NT2/D1 (cell line): Measurements from ENCODE around the gene ANKRD31.
"Not testable (repeated sequence)": the region's sequence is repeated elsewhere in the genome, so short reads cannot be mapped to it uniquely, and the experiment has no call there.

Experiments
- DNase-seq: peaks from one replicate; pipeline ENCODE4 v3.0.0-alpha.2; 2011; ENCODE audit warnings: low read depth, low spot score
- H3K27me3 ChIP-seq: 2 replicates; pipeline ENCODE4 v1.6.0; 2011; ENCODE audit warnings: mild to moderate bottlenecking; ENCODE audit not compliant: insufficient read length, insufficient read depth
- H3K36me3 ChIP-seq: 2 replicates; pipeline ENCODE4 v1.6.1; 2011; ENCODE audit warnings: mild to moderate bottlenecking, low read length, mixed read lengths; ENCODE audit not compliant: insufficient read depth, insufficient read length
- H3K4me1 ChIP-seq: 2 replicates; pipeline ENCODE4 v1.5.1; 2011; ENCODE audit not compliant: insufficient read depth, insufficient read length
- H3K4me3 ChIP-seq: 2 replicates; pipeline ENCODE4 v1.5.1; 2011; ENCODE audit warnings: low read depth; ENCODE audit not compliant: insufficient read length
- H3K9ac ChIP-seq: 2 replicates; pipeline ENCODE4 v1.6.0; 2011; ENCODE audit warnings: low read depth; ENCODE audit not compliant: insufficient read length
- H3K9me3 ChIP-seq: 2 replicates; pipeline ENCODE4 v1.5.1; 2011; ENCODE audit warnings: mild to moderate bottlenecking, low read length; ENCODE audit not compliant: insufficient read depth
- SUZ12 ChIP-seq: IDR thresholded peaks from 2 replicates; pipeline ENCODE4 v1.6.1; 2011; ENCODE audit not compliant: insufficient read length, insufficient read depth; ENCODE audit errors: extremely low read depth
- YY1 ChIP-seq: IDR thresholded peaks from 2 replicates; pipeline ENCODE4 v1.6.1; 2011; ENCODE audit not compliant: insufficient read length, insufficient read depth
- ZNF274 ChIP-seq: IDR thresholded peaks from 2 replicates; pipeline ENCODE4 v1.6.1; 2011; ENCODE audit warnings: mild to moderate bottlenecking, low read depth, low read length

ANKRD31 gene

DNA sequence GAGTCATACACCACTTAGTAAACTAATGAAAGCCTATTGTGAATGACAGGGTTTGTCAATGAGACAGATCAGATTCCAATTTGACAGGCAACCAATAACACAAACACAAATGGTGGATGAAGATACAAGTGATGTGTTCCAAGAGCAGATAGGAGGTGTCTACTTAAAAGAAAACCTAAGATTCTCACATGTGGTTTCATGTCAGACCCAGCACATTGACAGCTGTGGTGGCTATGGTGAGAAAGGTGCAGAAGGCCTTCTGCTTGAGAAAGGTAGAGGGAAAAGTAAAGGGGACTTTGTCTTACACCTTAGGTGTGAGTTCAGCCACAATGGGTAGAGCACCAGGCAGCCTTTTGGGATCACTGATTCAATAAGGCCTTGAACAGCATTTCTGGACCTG lies 11.2 kb downstream of the ANKRD31 start:
- Histone ChIP-seq H3K4me3 (no peak overlapping the region), H3K9me3 (no peaks in the 10 kb centered on the region), H3K4me1 (no peaks in the 10 kb centered on the region), H3K27me3 (no peaks in the 10 kb centered on the region), H3K36me3 (no peaks in the 10 kb centered on the region), H3K9ac (no peak overlapping the region)
- no peak for DNase-seq
- no peak for TF ChIP-seq YY1
- no peak for TF ChIP-seq SUZ12
- no peak for TF ChIP-seq ZNF274

DNA sequence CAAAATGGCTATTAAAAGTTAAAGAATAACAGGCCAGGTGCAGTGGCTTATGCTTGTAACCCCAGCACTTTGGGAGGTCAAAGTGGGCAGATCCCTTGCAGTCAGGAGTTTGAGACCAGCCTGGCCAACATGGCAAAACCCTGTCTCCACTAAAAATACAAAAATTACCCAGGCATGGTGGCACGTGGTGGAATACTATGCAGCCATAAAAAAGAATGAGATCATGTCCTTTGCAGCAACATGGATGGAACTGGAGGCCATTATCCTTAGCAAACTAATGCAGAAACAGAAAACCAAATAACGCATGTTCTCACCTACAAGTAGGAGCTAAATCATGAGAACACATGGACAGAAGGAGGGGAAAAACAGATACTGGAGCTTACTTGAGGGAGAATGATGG lies 15.9 kb downstream of the ANKRD31 start:
- not testable (repeated sequence) for H3K4me3 ChIP-seq, DNase-seq, H3K27me3 ChIP-seq, H3K4me1 ChIP-seq, H3K9ac ChIP-seq, H3K36me3 ChIP-seq
- H3K9me3 ChIP-seq: peaks cover 13% of the 10 kb centered on the region; the same call in 1 of the 2 replicates

DNA sequence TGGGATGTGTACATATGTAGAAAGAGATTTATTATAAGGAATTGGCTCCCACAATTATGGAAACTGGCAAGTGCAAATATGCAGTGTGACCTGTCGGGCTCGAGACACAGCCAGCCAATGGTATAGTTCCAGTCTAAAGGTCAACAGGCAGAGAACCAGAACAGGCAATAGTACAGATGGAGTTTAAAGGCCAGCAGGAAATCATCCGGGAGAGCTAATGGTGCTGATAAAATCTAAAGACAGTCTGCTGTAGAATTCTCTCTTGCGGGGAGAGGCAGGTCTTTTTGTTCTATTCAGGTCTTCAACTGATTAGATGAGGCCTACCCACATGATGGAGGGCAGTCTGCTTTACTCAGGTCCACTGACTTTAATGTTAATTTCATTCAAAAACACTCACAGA lies 21.8 kb downstream of the ANKRD31 start:
- no peaks in the 10 kb centered on the region for H3K36me3 ChIP-seq
- no peaks in the 10 kb centered on the region for H3K4me1 ChIP-seq
- no peak for DNase-seq
- no peaks in the 10 kb centered on the region for H3K27me3 ChIP-seq
- TF ChIP-seq YY1: no peak
- no peak for TF ChIP-seq ZNF274
- no peak for TF ChIP-seq SUZ12
- H3K4me3 ChIP-seq: no peak overlapping the region
- H3K9ac ChIP-seq: no peak overlapping the region
- peaks cover 13% of the 10 kb centered on the region; the same call in 1 of the 2 replicates for H3K9me3 ChIP-seq

DNA sequence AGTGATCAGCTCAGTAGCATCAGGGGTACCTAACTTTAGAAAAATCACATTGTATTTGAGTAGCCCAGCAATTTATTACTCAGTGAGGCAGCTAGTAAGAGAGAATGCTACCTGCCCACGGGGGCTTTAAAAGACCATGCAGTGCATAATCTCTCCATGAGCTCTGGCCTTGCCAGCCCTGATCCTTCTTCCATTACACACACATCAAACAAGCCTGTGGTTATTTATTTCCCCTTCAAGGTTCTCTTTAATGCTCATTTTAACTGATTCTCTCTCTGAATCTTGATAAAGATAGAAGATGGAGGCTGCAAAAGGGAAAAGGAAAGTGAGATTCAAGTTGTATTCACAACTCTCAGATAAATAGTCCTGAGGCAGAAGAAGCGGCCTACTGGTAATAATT lies 22.3 kb downstream of the ANKRD31 start:
- no peaks in the 10 kb centered on the region for H3K4me1 ChIP-seq
- peaks cover 13% of the 10 kb centered on the region; the same call in 1 of the 2 replicates for H3K9me3 ChIP-seq
- H3K4me3 ChIP-seq: no peak overlapping the region
- no peaks in the 10 kb centered on the region for H3K36me3 ChIP-seq
- TF ChIP-seq SUZ12 (no peak), YY1 (no peak), ZNF274 (no peak)
- no peaks in the 10 kb centered on the region for H3K27me3 ChIP-seq
- no peak for DNase-seq
- no peak overlapping the region for H3K9ac ChIP-seq

DNA sequence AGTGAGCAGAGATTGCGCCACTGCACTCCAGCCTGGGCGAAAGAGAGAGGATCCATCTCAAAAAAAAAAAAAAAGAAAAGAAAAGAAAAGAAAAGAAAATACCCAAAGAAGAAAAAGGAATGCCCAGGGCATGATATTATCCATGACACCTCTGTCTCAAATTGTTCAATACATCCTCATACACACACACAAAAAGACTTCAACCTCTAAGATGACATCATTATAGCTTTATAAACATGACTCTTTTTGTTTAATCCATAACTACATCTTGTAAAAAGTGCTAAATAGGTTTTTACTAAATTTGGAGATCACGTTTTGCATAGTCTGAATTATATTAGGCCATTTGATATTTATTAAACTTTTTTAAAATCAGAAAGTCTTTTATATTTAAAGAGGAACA lies 33.1 kb downstream of the ANKRD31 start:
- H3K4me3 ChIP-seq: no peak overlapping the region
- H3K9ac ChIP-seq: no peak overlapping the region
- no peak for DNase-seq
- H3K4me1 ChIP-seq: no peaks in the 10 kb centered on the region
- no peak for TF ChIP-seq YY1
- TF ChIP-seq SUZ12: no peak
- no peak for TF ChIP-seq ZNF274
- H3K36me3 ChIP-seq: no peaks in the 10 kb centered on the region
- H3K9me3 ChIP-seq: no peaks in the 10 kb centered on the region
- no peaks in the 10 kb centered on the region for H3K27me3 ChIP-seq

DNA sequence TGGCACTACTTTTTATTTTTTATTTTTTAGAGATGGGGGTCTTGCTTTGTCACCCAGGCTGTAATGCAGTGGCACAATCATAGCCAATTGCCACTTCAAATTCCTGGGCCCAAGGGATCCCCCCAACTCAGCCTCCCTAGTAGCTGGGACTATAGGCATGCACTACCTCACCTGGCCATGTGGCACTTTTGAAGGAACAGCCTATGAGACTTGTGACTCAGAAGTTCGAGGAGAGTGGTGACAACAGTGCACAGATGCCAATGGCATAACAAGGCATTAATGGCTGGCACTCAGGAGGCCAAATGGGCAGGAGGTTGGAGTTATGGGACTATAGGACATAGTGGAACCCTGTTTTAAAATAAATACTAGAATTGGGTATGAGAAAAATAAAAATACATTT lies 33.7 kb downstream of the ANKRD31 start:
- TF ChIP-seq SUZ12: no peak
- Histone ChIP-seq H3K4me1 (no peaks in the 10 kb centered on the region), H3K36me3 (no peaks in the 10 kb centered on the region), H3K27me3 (no peaks in the 10 kb centered on the region), H3K4me3 (no peak overlapping the region), H3K9me3 (no peaks in the 10 kb centered on the region), H3K9ac (no peak overlapping the region)
- DNase-seq: no peak

DNA sequence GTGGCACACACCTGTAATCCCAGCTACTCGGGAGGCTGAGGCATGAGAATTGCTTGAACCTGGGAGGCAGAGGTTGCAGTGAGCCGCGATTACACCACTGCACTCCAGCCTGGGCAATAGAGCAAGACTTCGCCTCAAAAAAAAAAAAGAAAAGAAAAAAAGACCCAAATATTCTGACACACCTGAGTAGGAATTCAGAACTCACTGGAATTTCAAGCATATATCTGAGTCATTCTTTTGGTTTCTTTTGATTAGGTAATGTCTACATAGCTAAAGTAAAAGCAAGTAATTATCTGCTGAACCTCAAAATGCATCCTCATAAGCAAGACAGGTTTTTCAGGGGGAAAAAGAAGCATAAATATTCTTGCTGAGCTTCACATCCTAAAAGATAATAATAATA lies 35.9 kb downstream of the ANKRD31 start:
- H3K4me3 ChIP-seq: no peak overlapping the region
- no peaks in the 10 kb centered on the region for H3K27me3 ChIP-seq
- TF ChIP-seq ZNF274: no peak
- H3K4me1 ChIP-seq: no peaks in the 10 kb centered on the region
- DNase-seq: no peak
- H3K36me3 ChIP-seq: no peaks in the 10 kb centered on the region
- no peaks in the 10 kb centered on the region for H3K9me3 ChIP-seq
- H3K9ac ChIP-seq: no peak overlapping the region

DNA sequence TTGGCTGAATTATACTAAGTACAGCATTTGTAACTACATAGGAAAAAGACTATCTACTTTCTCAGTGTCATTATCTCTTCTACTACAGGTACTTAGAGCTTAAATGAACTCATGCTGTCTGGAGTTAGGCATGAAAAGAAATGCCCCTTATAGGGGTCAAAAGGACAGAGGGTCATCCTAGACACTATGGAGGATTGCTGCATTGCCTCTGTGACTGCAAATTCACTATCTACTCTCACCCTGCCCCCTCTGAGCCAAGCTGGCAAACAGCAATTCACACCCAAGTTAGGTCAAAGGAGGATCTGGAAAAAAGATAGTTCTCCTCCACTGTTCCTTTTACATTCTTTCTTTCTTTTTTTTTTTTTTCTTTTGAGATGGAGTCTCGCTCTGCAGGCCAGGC lies 36.7 kb downstream of the ANKRD31 start:
- no peaks in the 10 kb centered on the region for H3K36me3 ChIP-seq
- TF ChIP-seq SUZ12 (no peak), YY1 (no peak), ZNF274 (no peak)
- no peak for DNase-seq

More for the DNA sequence above, 36.7 kb downstream of the ANKRD31 start:
- H3K4me3 ChIP-seq: no peak overlapping the region
- no peaks in the 10 kb centered on the region for H3K4me1 ChIP-seq
- H3K9ac ChIP-seq: no peak overlapping the region
- no peaks in the 10 kb centered on the region for H3K9me3 ChIP-seq
- no peaks in the 10 kb centered on the region for H3K27me3 ChIP-seq
